Naive B cell (primary cell): ENCODE measurements around the gene KDM8. TPM values are rescaled to one million over a fixed set of nuclear protein-coding genes. Genes with fewer than 3 reads are reported as not detected.

Experiments
- ATAC-seq, 2 donors: fragments of 150-1000 bp; cut with Tn5 transposase; 2 replicates each; pipeline ENCODE4 v1.10.0; 2021; ENCODE audit warnings: low read depth in 2 of 2, mild to moderate bottlenecking in 2 of 2, moderate library complexity in 2 of 2
- DNase-seq: peaks from one replicate; pipeline ENCODE4 v3.0.0; 2022
- H3K27ac Mint-ChIP-seq, 6 donors: one replicate each; pipeline ENCODE4 v1.8.0; 2020 to 2022; ENCODE audit warnings: mild to moderate bottlenecking in 6 of 6, mixed read lengths in 6 of 6, moderate library complexity in 5 of 6, inconsistent platforms in 2 of 6
- H3K27me3 Mint-ChIP-seq, 3 donors: one replicate each; pipeline ENCODE4 v1.8.0; 2021 to 2022; ENCODE audit warnings: mixed read lengths in 3 of 3, mild to moderate bottlenecking in 1 of 3
- H3K36me3 Mint-ChIP-seq, 2 donors: one replicate each; pipeline ENCODE4 v1.8.0; 2020 to 2022; ENCODE audit warnings: mixed read lengths in 2 of 2, inconsistent platforms in 1 of 2, mild to moderate bottlenecking in 1 of 2
- H3K4me1 Mint-ChIP-seq, 3 donors: one replicate each; pipeline ENCODE4 v1.8.0; 2020 to 2022; ENCODE audit warnings: mixed read lengths in 3 of 3, inconsistent platforms in 1 of 3, mild to moderate bottlenecking in 1 of 3, moderate library complexity in 1 of 3
- H3K4me3 Mint-ChIP-seq, 8 donors: one replicate each; pipeline ENCODE4 v1.8.0; 2020 to 2022; ENCODE audit warnings: mild to moderate bottlenecking in 8 of 8, mixed read lengths in 8 of 8, moderate library complexity in 8 of 8, inconsistent platforms in 2 of 8
- H3K9me3 Mint-ChIP-seq, 7 donors: one replicate each; pipeline ENCODE4 v1.8.0; 2020 to 2022; ENCODE audit warnings: mixed read lengths in 7 of 7, mild to moderate bottlenecking in 5 of 7, inconsistent platforms in 2 of 7, moderate library complexity in 1 of 7
- polyA plus RNA-seq, 6 donors: library from polyadenylated mRNA; unstranded; fragments of 300-500 nt; fragmentation: Illumina TruSeq; gene quantifications; one replicate each; pipeline ENCODE4 v1.2.3, GENCODE V29; 2021; ENCODE audit warnings: low read depth in 6 of 6

The KDM8 gene
- polyA plus RNA-seq, 6 donors from 2014 or later: 2.9 to 8.2 (median 4.2) TPM; not detected in 1

- Mint-ChIP-seq H3K9me3 (no peaks in the 10 kb centered on the region), H3K4me3 (peak overlapping the region in 1 of 8 donors; percentile 5), H3K36me3 (peaks cover 4 to 8% of the 10 kb centered on the region in 2 donors), H3K27me3 (no peaks in the 10 kb centered on the region), H3K27ac (peak overlapping the region in 5 of 6 donors; percentile 7 to 78 (median 56)), H3K4me1 (peaks cover 15 to 41% (median 40%) of the 10 kb centered on the region in 3 donors)
- DNase-seq: no peak
- ATAC-seq: no peak
Measured at GRCh38 chr16:27222249-27223225, 19.2 kb downstream of the KDM8 start.

DNA sequence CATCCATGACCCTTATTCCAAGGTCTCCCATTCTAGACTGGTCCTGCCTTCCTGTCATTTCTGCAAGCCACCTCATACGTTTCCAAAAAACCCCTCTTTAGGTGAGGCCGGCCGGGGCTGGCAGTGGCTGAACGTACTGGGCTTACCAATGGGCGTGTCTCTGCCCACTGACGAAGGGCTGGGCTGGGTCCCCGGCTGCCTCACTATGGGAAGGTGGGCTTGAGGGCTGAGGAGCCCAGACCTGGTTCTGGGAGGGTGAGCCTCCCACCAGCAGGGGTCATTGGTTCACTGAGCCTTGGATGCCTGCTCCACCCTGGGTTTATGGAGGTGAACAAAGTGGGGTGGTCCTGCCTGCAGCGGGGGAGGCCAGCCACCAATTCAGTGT lies 19.9 kb downstream of the KDM8 start:
- ATAC-seq: no peak
- Mint-ChIP-seq H3K4me3 (no peak overlapping the region), H3K9me3 (no peaks in the 10 kb centered on the region), H3K27ac (peak overlapping the region in 2 of 6 donors; percentile 11 to 56), H3K27me3 (no peaks in the 10 kb centered on the region), H3K36me3 (peaks cover 4 to 8% of the 10 kb centered on the region in 2 donors), H3K4me1 (peaks cover 19 to 48% (median 45%) of the 10 kb centered on the region in 3 donors)
- no peak for DNase-seq

DNA sequence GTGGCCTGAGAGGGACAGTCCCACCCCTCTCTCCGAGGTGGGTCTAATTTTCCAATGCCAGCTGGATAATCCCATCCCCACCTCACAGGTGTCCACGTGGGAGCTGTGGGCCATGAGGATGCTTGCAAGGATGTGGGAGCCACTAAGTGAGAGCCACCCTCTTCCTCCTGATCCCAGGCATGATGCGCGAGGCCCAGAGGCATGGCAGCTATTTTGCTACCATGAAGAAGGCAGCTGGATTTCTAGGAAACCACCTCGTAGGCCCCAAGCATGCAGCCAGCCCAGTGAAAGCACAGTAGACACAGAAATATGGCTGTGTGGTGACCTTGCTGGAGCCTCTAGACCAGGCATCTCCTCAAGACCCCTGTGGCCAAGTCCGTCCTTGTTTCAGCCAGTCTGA lies 20.4 kb downstream of the KDM8 start:
- DNase-seq: no peak
- no peaks in the 10 kb centered on the region for H3K27me3 Mint-ChIP-seq
- H3K9me3 Mint-ChIP-seq: no peaks in the 10 kb centered on the region
- peak overlapping the region in 3 of 6 donors; percentile 11 to 58 (median 42) for H3K27ac Mint-ChIP-seq
- H3K4me3 Mint-ChIP-seq: no peak overlapping the region
- H3K36me3 Mint-ChIP-seq: peaks cover 4 to 8% of the 10 kb centered on the region in 2 donors
- peaks cover 19 to 51% (median 49%) of the 10 kb centered on the region in 3 donors for H3K4me1 Mint-ChIP-seq
- ATAC-seq: no peak

DNA sequence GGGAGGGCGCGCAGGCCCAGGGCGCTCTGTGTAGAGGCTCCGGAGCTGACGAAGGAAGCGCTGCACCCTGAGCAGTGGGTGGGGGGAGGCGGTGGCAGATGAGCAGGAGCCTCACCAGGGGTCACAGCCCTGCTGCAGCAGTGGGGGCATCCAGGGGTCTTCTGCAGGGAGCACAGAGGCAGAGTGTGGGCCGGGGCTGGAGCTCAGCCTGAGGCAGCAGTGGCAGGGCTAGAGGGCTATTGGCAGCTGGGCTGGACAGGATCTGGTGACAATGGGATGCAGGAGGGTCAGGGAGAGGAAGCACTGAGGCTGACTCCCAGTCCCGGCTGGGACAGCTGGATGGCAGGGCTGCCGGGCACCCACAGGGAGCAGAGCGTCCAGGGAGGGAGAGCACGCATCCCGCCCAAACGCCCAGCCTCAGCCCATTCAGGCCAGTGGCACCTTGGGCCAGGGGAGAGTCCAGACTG lies 21.0 kb downstream of the KDM8 start:
- peaks cover 24 to 57% (median 55%) of the 10 kb centered on the region in 3 donors for H3K4me1 Mint-ChIP-seq
- peak overlapping the region in 4 of 6 donors; percentile 8 to 82 (median 70) for H3K27ac Mint-ChIP-seq
- H3K27me3 Mint-ChIP-seq: no peaks in the 10 kb centered on the region
- DNase-seq (no peak), ATAC-seq (no peak)
- H3K9me3 Mint-ChIP-seq: no peaks in the 10 kb centered on the region
- peaks cover 4 to 8% of the 10 kb centered on the region in 2 donors for H3K36me3 Mint-ChIP-seq
- no peak overlapping the region for H3K4me3 Mint-ChIP-seq

DNA sequence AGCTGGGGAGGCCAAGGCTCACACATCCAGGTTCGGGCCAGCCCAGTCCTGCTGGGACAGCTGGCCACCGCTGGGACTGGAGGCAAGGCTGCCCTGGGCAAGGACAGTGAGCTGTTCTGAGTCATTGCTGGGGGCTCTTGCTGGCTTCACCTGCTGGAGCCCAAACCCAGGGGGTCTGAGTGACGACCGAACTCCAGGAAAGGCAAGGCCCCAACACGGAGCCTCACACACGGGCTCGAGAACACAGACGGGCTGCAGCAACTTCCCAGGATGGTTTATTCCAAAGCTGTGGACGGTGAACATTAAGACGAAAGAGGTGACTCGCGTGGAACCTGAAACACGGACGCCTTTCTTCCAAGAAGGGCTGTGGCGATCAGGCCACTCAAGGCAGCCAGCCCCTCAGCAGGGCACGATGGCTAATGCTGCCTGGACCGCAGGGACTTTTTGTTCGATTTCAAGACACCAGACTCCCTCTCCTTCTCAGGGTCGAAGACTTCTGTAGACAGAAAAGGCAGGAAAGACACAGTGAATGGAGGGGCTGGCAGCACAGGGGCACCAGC lies 21.5 kb downstream of the KDM8 start:
- no peaks in the 10 kb centered on the region for H3K9me3 Mint-ChIP-seq
- ATAC-seq: no peak
- DNase-seq: no peak
- peak overlapping the region in 4 of 6 donors; percentile 21 to 82 (median 58) for H3K27ac Mint-ChIP-seq
- peaks cover 4 to 8% of the 10 kb centered on the region in 2 donors for H3K36me3 Mint-ChIP-seq
- no peaks in the 10 kb centered on the region for H3K27me3 Mint-ChIP-seq
- peaks cover 25 to 62% (median 60%) of the 10 kb centered on the region in 3 donors for H3K4me1 Mint-ChIP-seq
- H3K4me3 Mint-ChIP-seq: peak overlapping the region in 1 of 8 donors; percentile 47

- peaks cover 29 to 69% (median 69%) of the 10 kb centered on the region in 3 donors for H3K4me1 Mint-ChIP-seq
Measured at GRCh38 chr16:27225536-27226360, 22.4 kb downstream of the KDM8 start.

GRCh38 chr16:27226476-27226875 lies 23.1 kb downstream of the KDM8 start:
- Mint-ChIP-seq H3K27ac (peak overlapping the region in 5 of 6 donors; percentile 43 to 89 (median 80)), H3K4me1 (peaks cover 33 to 76% (median 76%) of the 10 kb centered on the region in 3 donors), H3K9me3 (no peaks in the 10 kb centered on the region)

More at GRCh38 chr16:27225536-27226360, 22.4 kb downstream of the KDM8 start:
- peak overlapping the region in 5 of 8 donors; percentile 33 to 84 (median 58) for H3K4me3 Mint-ChIP-seq
- no peak for DNase-seq
- ATAC-seq: no peak
- peaks cover 4 to 8% of the 10 kb centered on the region in 2 donors for H3K36me3 Mint-ChIP-seq
- H3K9me3 Mint-ChIP-seq: no peaks in the 10 kb centered on the region
- H3K27ac Mint-ChIP-seq: peak overlapping the region; percentile 30 to 89 (median 53)
- no peaks in the 10 kb centered on the region for H3K27me3 Mint-ChIP-seq

GRCh38 chr16:27226976-27227705 lies 23.8 kb downstream of the KDM8 start:
- H3K4me1 Mint-ChIP-seq: peaks cover 39 to 79% (median 78%) of the 10 kb centered on the region in 3 donors
- ATAC-seq: no peak
- DNase-seq: no peak
- peaks cover 4 to 8% of the 10 kb centered on the region in 2 donors for H3K36me3 Mint-ChIP-seq
- peak overlapping the region in 5 of 6 donors; percentile 43 to 89 (median 77) for H3K27ac Mint-ChIP-seq
- no peaks in the 10 kb centered on the region for H3K9me3 Mint-ChIP-seq
- H3K4me3 Mint-ChIP-seq: peak overlapping the region in 6 of 8 donors; percentile 30 to 82 (median 66)
- H3K27me3 Mint-ChIP-seq: no peaks in the 10 kb centered on the region

More at GRCh38 chr16:27226476-27226875, 23.1 kb downstream of the KDM8 start:
- H3K36me3 Mint-ChIP-seq: peaks cover 4 to 8% of the 10 kb centered on the region in 2 donors
- peak overlapping the region in 6 of 8 donors; percentile 33 to 84 (median 62) for H3K4me3 Mint-ChIP-seq
- ATAC-seq: no peak
- H3K27me3 Mint-ChIP-seq: no peaks in the 10 kb centered on the region
- no peak for DNase-seq

DNA sequence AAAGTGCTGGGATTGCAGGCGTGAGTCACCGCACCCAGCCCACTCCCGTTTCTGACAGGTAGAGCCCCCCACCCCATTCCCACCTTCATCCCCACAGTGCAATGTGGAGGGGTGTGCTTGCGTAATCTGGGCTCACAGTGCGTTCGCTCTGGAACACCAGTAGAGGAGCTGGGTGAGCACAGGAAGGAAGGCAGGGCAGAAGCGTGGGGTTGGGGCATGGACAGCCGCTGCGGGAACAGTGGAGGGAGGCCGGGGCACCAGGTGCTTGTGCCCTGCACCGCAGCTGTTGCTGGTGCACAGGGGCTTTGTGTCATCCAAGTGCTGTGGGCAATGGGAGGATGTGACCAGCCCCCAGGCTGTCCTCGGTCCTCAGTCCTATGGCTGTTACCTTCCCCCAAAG lies 24.7 kb downstream of the KDM8 start:
- peaks cover 47 to 82% (median 81%) of the 10 kb centered on the region in 3 donors for H3K4me1 Mint-ChIP-seq
- DNase-seq (no peak), ATAC-seq (no peak)
- peak overlapping the region in 4 of 6 donors; percentile 38 to 91 (median 72) for H3K27ac Mint-ChIP-seq
- H3K27me3 Mint-ChIP-seq: no peaks in the 10 kb centered on the region
- H3K4me3 Mint-ChIP-seq: peak overlapping the region in 6 of 8 donors; percentile 4 to 55 (median 26)
- peaks cover 4 to 8% of the 10 kb centered on the region in 2 donors for H3K36me3 Mint-ChIP-seq
- H3K9me3 Mint-ChIP-seq: no peaks in the 10 kb centered on the region

DNA sequence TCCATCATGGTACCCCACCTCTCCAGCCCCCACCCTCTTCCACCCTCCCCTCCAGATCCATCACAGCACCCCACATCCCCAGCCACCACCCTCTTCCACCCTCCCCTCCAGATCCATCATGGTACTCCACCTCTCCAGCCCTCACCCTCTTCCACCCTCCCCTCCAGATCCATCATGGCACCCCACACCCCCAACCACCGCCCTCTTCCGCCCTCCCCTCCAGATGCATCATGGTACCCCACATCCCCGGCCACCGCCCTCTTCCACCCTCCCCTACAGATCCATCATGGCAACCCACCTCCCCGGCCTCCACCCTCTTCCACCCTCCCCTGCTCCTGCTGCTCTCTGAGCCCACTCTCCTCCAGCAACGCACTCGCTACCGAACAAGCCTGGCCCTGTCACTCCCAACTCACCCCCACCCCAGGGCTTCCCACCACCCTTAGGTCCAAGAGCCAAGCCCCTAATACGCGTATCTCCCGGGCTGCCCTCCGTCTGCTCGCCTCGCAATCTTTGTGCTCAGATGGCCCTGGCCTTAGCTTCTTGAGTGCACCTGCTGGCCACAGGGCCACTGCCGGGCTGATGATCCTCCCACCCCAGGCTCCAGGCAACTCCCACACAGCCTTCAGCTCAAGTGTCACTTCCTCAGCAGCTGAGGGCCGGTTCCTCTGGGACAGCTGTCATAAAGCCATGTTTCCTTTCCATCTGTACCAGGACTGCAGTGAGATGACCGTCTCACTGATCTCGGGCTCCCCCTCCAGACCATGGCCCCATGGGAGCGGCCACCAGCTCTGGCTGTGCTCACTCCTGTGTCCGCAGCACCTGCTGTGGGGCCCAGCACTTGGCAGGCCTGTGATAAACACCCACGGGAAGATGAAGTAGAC lies 25.5 kb downstream of the KDM8 start:
- no peak for ATAC-seq
- Mint-ChIP-seq H3K4me3 (peak overlapping the region in 7 of 8 donors; percentile 56 to 87 (median 69)), H3K9me3 (no peaks in the 10 kb centered on the region), H3K27me3 (no peaks in the 10 kb centered on the region), H3K4me1 (peaks cover 53 to 88% (median 88%) of the 10 kb centered on the region in 3 donors), H3K27ac (peak overlapping the region; percentile 44 to 98 (median 80)), H3K36me3 (peaks cover 4 to 5% of the 10 kb centered on the region in 2 donors)
- no peak for DNase-seq

GRCh38 chr16:27229891-27230470 lies 26.7 kb downstream of the KDM8 start:
- Mint-ChIP-seq H3K27ac (peak overlapping the region in 4 of 6 donors; percentile 89 to 99 (median 94)), H3K27me3 (no peaks in the 10 kb centered on the region), H3K4me1 (peaks cover 57 to 96% (median 90%) of the 10 kb centered on the region in 3 donors), H3K9me3 (no peaks in the 10 kb centered on the region), H3K36me3 (peaks cover 0 to 4% of the 10 kb centered on the region in 2 donors), H3K4me3 (peak overlapping the region; percentile 9 to 91 (median 74))
- DNase-seq: no peak
- no peak for ATAC-seq
